GM23338 (cell line): ENCODE data around the gene EPHX1. TPM values are rescaled to one million over a fixed set of nuclear protein-coding genes. Genes with fewer than 3 reads are reported as not detected.
A peak's percentile ranks its signal among the peaks of the same experiment; 100 is the strongest.

Experiments
- ATAC-seq: fragments of 200-7000 bp; cut with Tn5 transposase; 3 replicates; pipeline ENCODE4 v1.9.1; 2020
- DNase-seq: peaks from one replicate; pipeline ENCODE4 v3.0.0-alpha.2; 2015; ENCODE audit warnings: low spot score
- H2AFZ ChIP-seq: fragments of 200-600 bp; sonication (generic); 2 replicates; pipeline ENCODE4 v1.8.0; 2016; ENCODE audit warnings: antibody characterized with exemption, mild to moderate bottlenecking, moderate library complexity
- H3F3A ChIP-seq: fragments of 200-600 bp; sonication (generic); replicated peaks from 2 replicates; pipeline ENCODE4 v1.8.0; 2017; ENCODE audit warnings: antibody characterized with exemption, mixed run types, low read depth
- H3K27ac ChIP-seq: fragments of 200-600 bp; sonication (generic); 2 replicates; pipeline ENCODE4 v1.6.1; 2016; ENCODE audit warnings: low read depth
- H3K27me3 ChIP-seq: fragments of 200-600 bp; sonication (generic); 2 replicates; pipeline ENCODE4 v1.8.0; 2016; ENCODE audit warnings: mild to moderate bottlenecking, mixed run types, moderate library complexity; ENCODE audit not compliant: insufficient read depth
- H3K36me3 ChIP-seq: fragments of 200-600 bp; sonication (generic); 2 replicates; pipeline ENCODE4 v1.8.0; 2016; ENCODE audit warnings: mild to moderate bottlenecking; ENCODE audit not compliant: insufficient read depth
- H3K4me1 ChIP-seq: fragments of 200-600 bp; sonication (generic); 2 replicates; pipeline ENCODE4 v1.8.0; 2016; ENCODE audit warnings: mild to moderate bottlenecking, moderate library complexity; ENCODE audit not compliant: insufficient read depth
- H3K4me2 ChIP-seq: fragments of 200-600 bp; sonication (generic); 2 replicates; pipeline ENCODE4 v1.7.1; 2017; ENCODE audit warnings: mixed run types
- H3K4me3 ChIP-seq: fragments of 200-600 bp; sonication (generic); 2 replicates; pipeline ENCODE4 v1.6.1; 2016; ENCODE audit warnings: mixed run types
- H3K79me2 ChIP-seq: fragments of 200-600 bp; sonication (generic); replicated peaks from 2 replicates; pipeline ENCODE4 v1.8.0; 2017; ENCODE audit warnings: mild to moderate bottlenecking; ENCODE audit not compliant: insufficient read depth
- H3K9me2 ChIP-seq: fragments of 200-600 bp; sonication (generic); 2 replicates; pipeline ENCODE4 v1.8.0; 2017; ENCODE audit not compliant: insufficient read depth
- H4K20me1 ChIP-seq: fragments of 200-600 bp; sonication (generic); replicated peaks from 2 replicates; pipeline ENCODE4 v1.8.0; 2017; ENCODE audit warnings: mild to moderate bottlenecking; ENCODE audit not compliant: insufficient read depth
- H3K27ac Mint-ChIP-seq: 2 replicates; pipeline ENCODE4 v1.8.0; 2020; ENCODE audit warnings: inconsistent platforms, mild to moderate bottlenecking, moderate library complexity, mixed read lengths
- H3K27me3 Mint-ChIP-seq: 3 replicates; pipeline ENCODE4 v1.8.0; 2022; ENCODE audit warnings: low read depth, mild to moderate bottlenecking, moderate library complexity, mixed read lengths, inconsistent platforms; ENCODE audit not compliant: insufficient read depth, poor library complexity
- H3K36me3 Mint-ChIP-seq: 3 replicates; pipeline ENCODE4 v1.8.0; 2021; ENCODE audit warnings: low read depth, mild to moderate bottlenecking, inconsistent platforms, moderate library complexity, mixed read lengths
- H3K4me1 Mint-ChIP-seq: 3 replicates; pipeline ENCODE4 v1.8.0; 2020; ENCODE audit warnings: mild to moderate bottlenecking, inconsistent platforms, mixed read lengths
- H3K4me3 Mint-ChIP-seq: 3 replicates; pipeline ENCODE4 v1.8.0; 2021; ENCODE audit warnings: moderate library complexity, mild to moderate bottlenecking, inconsistent platforms, mixed read lengths
- H3K9me3 Mint-ChIP-seq: 3 replicates; pipeline ENCODE4 v1.8.0; 2020; ENCODE audit warnings: moderate library complexity, mild to moderate bottlenecking, inconsistent platforms, mixed read lengths
- CTCF ChIP-seq, 2 experiments: fragments of 200-600 bp in 1 of 2; sonication (generic) in 1 of 2; conservative IDR thresholded peaks; 2 replicates each; pipeline versions ENCODE4 v1.5.1 to v1.6.1; 2016 to 2017; ENCODE audit warnings: antibody characterized with exemption in 2 of 2, low read depth in 2 of 2, mild to moderate bottlenecking in 2 of 2, moderate library complexity in 1 of 2
- ETS1 ChIP-seq: IDR thresholded peaks from 2 replicates; pipeline ENCODE4 v1.6.1; 2016; ENCODE audit warnings: antibody characterized with exemption
- EZH2 ChIP-seq: fragments of 200-600 bp; sonication (generic); IDR thresholded peaks from one replicate; pipeline ENCODE4 v1.8.0; 2017; ENCODE audit warnings: antibody characterized with exemption, mild to moderate bottlenecking, low read depth; ENCODE audit not compliant: unreplicated experiment
- POLR2AphosphoS5 ChIP-seq: IDR thresholded peaks from 2 replicates; pipeline ENCODE4 v1.6.1; 2016; ENCODE audit warnings: antibody characterized with exemption, low read depth
- REST ChIP-seq: IDR thresholded peaks from one replicate; pipeline ENCODE4 v1.6.1; 2018; ENCODE audit warnings: antibody characterized with exemption; ENCODE audit not compliant: unreplicated experiment
- STAT1 ChIP-seq: IDR thresholded peaks from one replicate; pipeline ENCODE4 v1.6.1; 2016; ENCODE audit warnings: antibody characterized with exemption; ENCODE audit not compliant: unreplicated experiment
- ZNF114 ChIP-seq: fragments of 250-450 bp; sonication (Bioruptor Pico); IDR thresholded peaks from 2 replicates; pipeline ENCODE4 v1.5.0; 2020; ENCODE audit warnings: mild to moderate bottlenecking, moderate library complexity
- polyA plus RNA-seq: library from polyadenylated mRNA; unstranded; fragments of >200 nt; fragmentation: Nextera tagmentation; extraction: Ambion mirVana; gene quantifications from 2 replicates; pipeline ENCODE4 v1.2.1, GENCODE V29; 2016
- total RNA-seq: library from RNA; depleted of rRNA; stranded (reverse); fragments of >200 nt; shearing (Covaris generic); gene quantifications from 2 replicates; pipeline ENCODE4 v1.2.3, GENCODE V29; 2014

Gene EPHX1
- total and polyA plus RNA-seq, 2 experiments from 2014 or later: 15.3 to 46.5 TPM

- H3K9me3 Mint-ChIP-seq: no peaks in the 10 kb centered on the region; the same call in 1 of the 3 replicates
- H3K27ac Mint-ChIP-seq: no peak overlapping the region
- H3K36me3 Mint-ChIP-seq: peaks cover 36% of the 10 kb centered on the region
- no peak overlapping the region for H3K27ac ChIP-seq
- no peaks in the 10 kb centered on the region for H3K79me2 ChIP-seq
- TF ChIP-seq POLR2AphosphoS5: no peak
- TF ChIP-seq EZH2: no peak
- no peak for TF ChIP-seq ETS1
- H4K20me1 ChIP-seq: peaks cover 10% of the 10 kb centered on the region; the same call in 1 of the 2 replicates
- H3K4me1 Mint-ChIP-seq: peaks cover 11% of the 10 kb centered on the region
- no peak overlapping the region for H2AFZ ChIP-seq
- peaks cover 8% of the 10 kb centered on the region for H3K4me1 ChIP-seq
- peaks cover 28% of the 10 kb centered on the region; the same call in 1 of the 2 replicates for H3F3A ChIP-seq
- H3K27me3 ChIP-seq: no peaks in the 10 kb centered on the region
- DNase-seq: no peak
- no peak overlapping the region for H3K4me2 ChIP-seq
- no peaks in the 10 kb centered on the region; the same call in 1 of the 2 replicates for H3K36me3 ChIP-seq
- H3K9me2 ChIP-seq: no peaks in the 10 kb centered on the region
- no peak overlapping the region for H3K4me3 Mint-ChIP-seq
- no peak overlapping the region for H3K4me3 ChIP-seq
- H3K27me3 Mint-ChIP-seq: peaks cover 2% of the 10 kb centered on the region
- no peak for ATAC-seq
Measured at GRCh38 chr1:225840713-225841112, 30.8 kb downstream of the EPHX1 start.

- Histone ChIP-seq H4K20me1 (peaks cover 4% of the 10 kb centered on the region; the same call in 1 of the 2 replicates), H2AFZ (no peak overlapping the region), H3K27ac (no peak overlapping the region), H3K9me2 (no peaks in the 10 kb centered on the region), H3K4me3 (no peak overlapping the region), H3K4me2 (no peak overlapping the region), H3K36me3 (no peaks in the 10 kb centered on the region; the same call in 1 of the 2 replicates), H3F3A (peaks cover 33% of the 10 kb centered on the region; the same call in 1 of the 2 replicates), H3K79me2 (no peaks in the 10 kb centered on the region), H3K4me1 (peaks cover 8% of the 10 kb centered on the region), H3K27me3 (no peaks in the 10 kb centered on the region)
- Mint-ChIP-seq H3K27me3 (peaks cover 2% of the 10 kb centered on the region), H3K4me1 (peaks cover 14% of the 10 kb centered on the region), H3K9me3 (no peaks in the 10 kb centered on the region; the same call in 1 of the 3 replicates), H3K36me3 (peaks cover 38% of the 10 kb centered on the region), H3K27ac (no peak overlapping the region), H3K4me3 (no peak overlapping the region)
- DNase-seq: peak; percentile 60
- ATAC-seq: peak; percentile 22
- TF ChIP-seq CTCF (conservative IDR thresholded peaks at IDR 0.05; ENCODE audit: low read depth in 2 of 2): peak in 1 of 2 experiments; percentile 34; a peak in 2 of 4 replicates
- no peak for TF ChIP-seq ETS1
- TF ChIP-seq REST: no peak
- TF ChIP-seq POLR2AphosphoS5: no peak
- TF ChIP-seq STAT1: no peak
- no peak for TF ChIP-seq ZNF114 (CRISPR knock-in tag)
Measured at GRCh38 chr1:225842074-225842473, 32.1 kb downstream of the EPHX1 start.
